PC-9 (cell line): ENCODE data around the gene TJP2. TPM values are rescaled to one million over a fixed set of nuclear protein-coding genes. Genes with fewer than 3 reads are reported as not detected.

Experiments
- BruUV-seq: library from RNA; stranded (reverse); fragments of 400-500 nt; replicated peaks from 2 replicates; lab custom pipeline; 2021; lab: Mats Ljungman, UMichigan
- CTCF ChIA-PET: fragments of 300-600 bp; sonication (Branson Sonifier 250); formaldehyde crosslinking; loops from one replicate; lab custom pipeline; 2022; ENCODE audit warnings: antibody characterized with exemption; lab: Charles Lee
- POLR2A ChIA-PET: fragments of 300-600 bp; sonication (Branson Sonifier 250); formaldehyde crosslinking; loops from one replicate; lab custom pipeline; 2022; ENCODE audit warnings: antibody characterized with exemption; ENCODE audit not compliant: unreplicated experiment; lab: Charles Lee
- DNase-seq, 2 experiments: peaks; one replicate each; pipeline versions ENCODE4 v3.0.0 to v3.0.0-alpha.2; 2015 to 2022; ENCODE audit warnings: mixed read lengths in 1 of 2
- H2AFZ ChIP-seq: fragments of 200-600 bp; sonication (generic); 2 replicates; pipeline ENCODE4 v1.8.1; 2017; ENCODE audit warnings: antibody characterized with exemption
- H3F3A ChIP-seq: fragments of 200-600 bp; sonication (generic); 2 replicates; pipeline ENCODE4 v1.8.1; 2017; ENCODE audit warnings: antibody characterized with exemption, mild to moderate bottlenecking, low read depth; ENCODE audit not compliant: insufficient read depth
- H3K27ac ChIP-seq: fragments of 200-600 bp; sonication (generic); 2 replicates; pipeline ENCODE4 v1.6.1; 2016; ENCODE audit warnings: mixed run types
- H3K27me3 ChIP-seq: fragments of 200-600 bp; sonication (generic); 2 replicates; pipeline ENCODE4 v1.6.1; 2016; ENCODE audit warnings: low read depth, mixed run types; ENCODE audit not compliant: insufficient read depth
- H3K36me3 ChIP-seq: fragments of 200-600 bp; sonication (generic); 2 replicates; pipeline ENCODE4 v1.6.1; 2016; ENCODE audit warnings: low read depth, mixed run types
- H3K4me1 ChIP-seq: fragments of 200-600 bp; sonication (generic); replicated peaks from 2 replicates; pipeline ENCODE4 v1.6.1; 2016; ENCODE audit warnings: mixed run types; ENCODE audit not compliant: insufficient read depth
- H3K4me2 ChIP-seq: fragments of 200-600 bp; sonication (generic); 2 replicates; pipeline ENCODE4 v1.6.1; 2017; ENCODE audit warnings: mixed run types
- H3K4me3 ChIP-seq: fragments of 200-600 bp; sonication (generic); 2 replicates; pipeline ENCODE4 v1.6.1; 2016; ENCODE audit warnings: mixed run types
- H3K79me2 ChIP-seq: fragments of 200-600 bp; sonication (generic); 2 replicates; pipeline ENCODE4 v1.6.1; 2017; ENCODE audit warnings: low read depth, mixed run types
- H3K9me2 ChIP-seq: fragments of 200-600 bp; sonication (generic); 2 replicates; pipeline ENCODE4 v1.8.1; 2017; ENCODE audit warnings: mild to moderate bottlenecking; ENCODE audit not compliant: insufficient read depth
- H3K9me3 ChIP-seq: fragments of 200-600 bp; sonication (generic); 2 replicates; pipeline ENCODE4 v1.8.1; 2016; ENCODE audit warnings: low read depth; ENCODE audit not compliant: insufficient read depth
- H4K20me1 ChIP-seq: fragments of 200-600 bp; sonication (generic); 2 replicates; pipeline ENCODE4 v1.8.1; 2017; ENCODE audit not compliant: insufficient read depth
- CTCF ChIP-seq: fragments of 200-600 bp; sonication (generic); conservative IDR thresholded peaks from 2 replicates; pipeline ENCODE4 v1.6.1; 2017; ENCODE audit warnings: mixed run types, antibody characterized with exemption, mild to moderate bottlenecking, moderate library complexity
- EZH2 ChIP-seq: fragments of 200-600 bp; sonication (generic); IDR thresholded peaks from 2 replicates; pipeline ENCODE4 v1.8.0; 2017; ENCODE audit warnings: antibody characterized with exemption, low read depth
- intact Hi-C: fragments of 100-400 bp; cut with micrococcal nuclease; formaldehyde crosslinking; loops from one replicate; pipeline ENCODE4 v1.10.0; 2022; ENCODE audit not compliant: unreplicated experiment
- total RNA-seq: library from RNA; stranded (reverse); gene quantifications from 2 replicates; pipeline ENCODE4 v1.2.3, GENCODE V29; 2021

Gene TJP2
- total RNA-seq, 1 experiment from 2014 or later = 143 TPM

GRCh38 chr9:69258551-69258950 lies 84.5 kb downstream of the TJP2 start:
- CTCF ChIA-PET = no interaction called here
- no peaks in the 10 kb centered on the region for H3K9me3 ChIP-seq

GRCh38 chr9:69260161-69260560 lies 86.1 kb downstream of the TJP2 start:
- no peak overlapping the region for H3K4me2 ChIP-seq
- no peaks in the 10 kb centered on the region for H3K79me2 ChIP-seq
- peaks cover under 1% of the 10 kb centered on the region; the same call in 1 of the 2 replicates for H3K36me3 ChIP-seq
- H4K20me1 ChIP-seq = no peaks in the 10 kb centered on the region
- BruUV-seq = no TSS peak
- H3K27ac ChIP-seq = no peak overlapping the region
- no peaks in the 10 kb centered on the region for H3K9me2 ChIP-seq
- no peak for DNase-seq
- intact Hi-C loops = loop anchor here (10.0 kb wide), 1 partner anchor 125 kb away; no protein-coding TSS in a partner anchor
- H2AFZ ChIP-seq = no peak overlapping the region
- no peak overlapping the region for H3K4me3 ChIP-seq
- peaks cover 5% of the 10 kb centered on the region; the same call in 1 of the 2 replicates for H3F3A ChIP-seq
- no peaks in the 10 kb centered on the region for H3K9me3 ChIP-seq
- TF ChIP-seq EZH2 (no peak), CTCF (no peak)
- ChIA-PET POLR2A (no interaction called here), CTCF (no interaction called here)
- no peaks in the 10 kb centered on the region for H3K27me3 ChIP-seq
- no peaks in the 10 kb centered on the region for H3K4me1 ChIP-seq

More at GRCh38 chr9:69258551-69258950, 84.5 kb downstream of the TJP2 start:
- H3K4me2 ChIP-seq = no peak overlapping the region
- H3K4me1 ChIP-seq = no peaks in the 10 kb centered on the region
- peaks cover 9% of the 10 kb centered on the region; the same call in 1 of the 2 replicates for H3F3A ChIP-seq
- no peaks in the 10 kb centered on the region for H4K20me1 ChIP-seq
- no peak overlapping the region for H3K4me3 ChIP-seq
- no peaks in the 10 kb centered on the region for H3K9me2 ChIP-seq
- POLR2A ChIA-PET = no interaction called here
- H2AFZ ChIP-seq = no peak overlapping the region
- DNase-seq = peak in 1 of 2 experiments; percentile 61
- peaks cover 6% of the 10 kb centered on the region; the same call in 1 of the 2 replicates for H3K36me3 ChIP-seq
- no TSS peak for BruUV-seq
- H3K27ac ChIP-seq = no peak overlapping the region
- H3K79me2 ChIP-seq = no peaks in the 10 kb centered on the region
- no peaks in the 10 kb centered on the region for H3K27me3 ChIP-seq
- intact Hi-C loops = no loop called here
- TF ChIP-seq CTCF = no peak
- no peak for TF ChIP-seq EZH2

DNA sequence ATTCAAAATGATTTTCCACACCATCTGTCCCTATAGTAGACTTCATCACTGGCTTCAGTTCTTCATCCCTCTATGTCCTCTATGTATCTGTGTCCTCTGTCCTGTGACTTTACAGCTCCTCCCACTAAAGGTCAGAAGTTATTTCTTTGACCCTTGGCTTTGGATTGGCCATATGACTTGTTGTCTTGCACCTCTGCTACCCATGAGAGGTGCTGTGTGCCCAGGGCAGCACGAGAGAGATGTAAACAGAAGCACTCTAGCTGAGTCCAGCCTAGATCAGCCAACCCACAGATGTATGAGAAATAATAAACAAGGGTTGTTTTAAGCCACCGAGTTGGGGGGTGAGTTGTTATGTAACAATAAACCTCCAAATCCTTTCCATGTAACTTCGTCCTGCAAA lies 87.6 kb downstream of the TJP2 start:
- TF ChIP-seq CTCF (no peak), EZH2 (no peak)
- H3K9me2 ChIP-seq = no peaks in the 10 kb centered on the region
- no peaks in the 10 kb centered on the region for H3K27me3 ChIP-seq
- intact Hi-C loops = loop anchor here (10.0 kb wide), 1 partner anchor 123 kb away; no protein-coding TSS in a partner anchor
- no peaks in the 10 kb centered on the region for H3K79me2 ChIP-seq
- H3K4me1 ChIP-seq = peaks cover 7% of the 10 kb centered on the region; the same call in 1 of the 2 replicates
- H3F3A ChIP-seq = peaks cover 5% of the 10 kb centered on the region; the same call in 1 of the 2 replicates
- no peaks in the 10 kb centered on the region for H4K20me1 ChIP-seq
- no peaks in the 10 kb centered on the region for H3K36me3 ChIP-seq
- no TSS peak for BruUV-seq
- POLR2A ChIA-PET = no interaction called here
- no peak overlapping the region for H3K27ac ChIP-seq
- DNase-seq = no peak
- no peaks in the 10 kb centered on the region for H3K9me3 ChIP-seq
- CTCF ChIA-PET = no interaction called here
- H3K4me2 ChIP-seq = no peak overlapping the region
- H2AFZ ChIP-seq = no peak overlapping the region
- no peak overlapping the region for H3K4me3 ChIP-seq
